HepG2 (cell line): ENCODE measurements around the gene UCK2. TPM values are rescaled to one million over a fixed set of nuclear protein-coding genes. Genes with fewer than 3 reads are reported as not detected.

Source experiments
- BRCA1 ChIP-seq: sonication (generic); formaldehyde crosslinking; IDR thresholded peaks from 2 replicates; pipeline ENCODE4 v1.4.0; 2020; ENCODE audit warnings: missing genetic modification reagents
- GABPA ChIP-seq, 2 experiments: IDR thresholded peaks; 2 replicates each; pipeline ENCODE4 v1.6.1; 2011 to 2016; ENCODE audit warnings: low read depth in 2 of 2, low read length in 1 of 2, missing biosample characterization in 1 of 2, missing genetic modification characterization in 1 of 2
- NONO ChIP-seq, 2 experiments: fragments of 450-650 bp in 1 of 2; sonication (generic) in 1 of 2; formaldehyde crosslinking in 1 of 2; IDR thresholded peaks in 1 of 2; conservative IDR thresholded peaks in 1 of 2; 2 replicates each; pipeline versions ENCODE4 v1.6.1 to v1.8.0; 2017 to 2022; ENCODE audit warnings: mild to moderate bottlenecking in 1 of 2, missing genetic modification reagents in 1 of 2, moderate library complexity in 1 of 2
- TARDBP ChIP-seq: sonication (generic); formaldehyde crosslinking; IDR thresholded peaks from 2 replicates; pipeline ENCODE4 v1.8.0; 2022; ENCODE audit warnings: mild to moderate bottlenecking, missing genetic modification reagents
- ZNF138 ChIP-seq: sonication (generic); formaldehyde crosslinking; IDR thresholded peaks from 2 replicates; pipeline ENCODE4 v1.5.0; 2020; ENCODE audit warnings: mild to moderate bottlenecking, low read depth, missing genetic modification reagents
- ZNF441 ChIP-seq: sonication (generic); formaldehyde crosslinking; IDR thresholded peaks from 2 replicates; pipeline ENCODE4 v1.7.0; 2021; ENCODE audit warnings: missing genetic modification reagents, borderline replicate concordance
- ZNF569 ChIP-seq: sonication (generic); formaldehyde crosslinking; IDR thresholded peaks from 2 replicates; pipeline ENCODE4 v1.5.0; 2020; ENCODE audit warnings: mild to moderate bottlenecking, missing genetic modification reagents, moderate library complexity, borderline replicate concordance
- polyA plus RNA-seq, 8 experiments: library from polyadenylated mRNA; depleted of rRNA in 3 of 8; stranded (reverse) in 7 of 8; unstranded in 1 of 8; fragments of >200 nt; fragmentation: Illumina TruSeq in 4 of 8; extraction: Trizol in 4 of 8; gene quantifications; 2 replicates each; pipeline versions ENCODE4 v1.2.1 to v1.2.3, GENCODE V29; 2011 to 2016; ENCODE audit warnings: low read depth in 4 of 8, missing spikeins in 1 of 8, mixed read lengths in 1 of 8; ENCODE audit not compliant: insufficient read depth in 1 of 8
- total RNA-seq, 5 experiments: library from RNA; depleted of rRNA; stranded (reverse); fragments of >200 nt; fragmentation: Illumina TruSeq; extraction: Trizol; gene quantifications; 2 replicates each; pipeline ENCODE4 v1.2.3, GENCODE V29; 2016; ENCODE audit warnings: low read depth in 1 of 5
- TF ChIP-seq, protein P1 (sequence below): sonication (generic); formaldehyde crosslinking; IDR thresholded peaks from 2 replicates; pipeline ENCODE4 v1.5.0; 2020; ENCODE audit warnings: missing genetic modification reagents
- TF ChIP-seq, protein P2 (sequence below): sonication (generic); formaldehyde crosslinking; IDR thresholded peaks from 2 replicates; pipeline ENCODE4 v1.5.0; 2020; ENCODE audit warnings: mild to moderate bottlenecking, missing genetic modification reagents
- TF ChIP-seq, protein P3 (sequence below): sonication (generic); formaldehyde crosslinking; IDR thresholded peaks from 2 replicates; pipeline ENCODE4 v1.4.0; 2020; ENCODE audit warnings: mild to moderate bottlenecking, missing genetic modification reagents
- TF ChIP-seq, protein P4 (sequence below): sonication (generic); formaldehyde crosslinking; IDR thresholded peaks from 2 replicates; pipeline ENCODE4 v1.4.0; 2020; ENCODE audit warnings: missing genetic modification reagents
- TF ChIP-seq, protein P5 (sequence below): sonication (generic); formaldehyde crosslinking; IDR thresholded peaks from 2 replicates; pipeline ENCODE4 v1.4.0; 2020; ENCODE audit warnings: missing genetic modification reagents

Gene UCK2
- total and polyA plus RNA-seq, 2 of the 13 experiments (the other 11 are each of a cell fraction or from before 2014, with no cell fraction given), result 64.3 to 78.0 TPM

DNA sequence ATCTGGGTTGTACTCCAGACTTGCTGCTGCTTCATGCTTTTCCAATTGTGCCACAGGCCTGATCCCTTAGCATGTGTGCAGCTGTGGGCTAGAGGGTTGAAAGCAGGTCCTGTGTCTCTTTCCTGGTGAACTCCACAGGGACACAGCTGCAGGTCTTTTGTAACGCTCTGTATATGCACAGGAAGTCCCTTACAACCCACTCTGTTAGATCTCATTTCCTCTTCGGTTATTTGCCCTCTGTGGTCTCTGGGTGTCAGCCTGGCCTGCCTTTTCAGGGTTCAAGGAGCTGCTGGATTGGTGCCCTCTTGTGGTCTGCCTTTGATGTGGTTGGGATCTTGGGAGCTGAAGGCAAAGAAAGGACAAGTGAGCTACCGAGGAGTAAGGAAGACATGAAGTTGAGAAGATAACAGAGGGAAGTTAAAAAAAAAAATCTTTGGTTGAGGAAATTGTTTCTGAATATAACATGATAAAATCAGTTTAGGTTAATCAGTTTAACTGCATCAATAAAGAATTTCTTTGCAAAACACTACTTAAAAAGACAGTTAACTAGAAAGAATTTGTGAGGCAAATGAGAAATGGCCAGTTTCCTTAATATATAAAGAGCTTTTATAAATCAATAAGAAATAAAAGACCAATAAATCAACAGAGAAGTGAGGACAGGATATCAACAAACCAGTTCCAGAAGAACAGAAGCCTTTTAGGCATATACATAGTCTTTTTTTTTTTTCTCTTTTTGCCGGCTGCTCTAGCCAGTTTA lies 44.1 kb downstream of the UCK2 start (continued):
- TF ChIP-seq, protein P1, sequence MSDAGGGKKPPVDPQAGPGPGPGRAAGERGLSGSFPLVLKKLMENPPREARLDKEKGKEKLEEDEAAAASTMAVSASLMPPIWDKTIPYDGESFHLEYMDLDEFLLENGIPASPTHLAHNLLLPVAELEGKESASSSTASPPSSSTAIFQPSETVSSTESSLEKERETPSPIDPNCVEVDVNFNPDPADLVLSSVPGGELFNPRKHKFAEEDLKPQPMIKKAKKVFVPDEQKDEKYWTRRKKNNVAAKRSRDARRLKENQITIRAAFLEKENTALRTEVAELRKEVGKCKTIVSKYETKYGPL (CRISPR knock-in tag), result no peak
- no peak for TF ChIP-seq GABPA (IDR thresholded peaks at IDR 0.05; ENCODE audit: low read depth, low read length)
- peak; percentile 82 for TF ChIP-seq GABPA (CRISPR knock-in tag; IDR thresholded peaks at IDR 0.05; ENCODE audit: low read depth)
- TF ChIP-seq, protein P2, sequence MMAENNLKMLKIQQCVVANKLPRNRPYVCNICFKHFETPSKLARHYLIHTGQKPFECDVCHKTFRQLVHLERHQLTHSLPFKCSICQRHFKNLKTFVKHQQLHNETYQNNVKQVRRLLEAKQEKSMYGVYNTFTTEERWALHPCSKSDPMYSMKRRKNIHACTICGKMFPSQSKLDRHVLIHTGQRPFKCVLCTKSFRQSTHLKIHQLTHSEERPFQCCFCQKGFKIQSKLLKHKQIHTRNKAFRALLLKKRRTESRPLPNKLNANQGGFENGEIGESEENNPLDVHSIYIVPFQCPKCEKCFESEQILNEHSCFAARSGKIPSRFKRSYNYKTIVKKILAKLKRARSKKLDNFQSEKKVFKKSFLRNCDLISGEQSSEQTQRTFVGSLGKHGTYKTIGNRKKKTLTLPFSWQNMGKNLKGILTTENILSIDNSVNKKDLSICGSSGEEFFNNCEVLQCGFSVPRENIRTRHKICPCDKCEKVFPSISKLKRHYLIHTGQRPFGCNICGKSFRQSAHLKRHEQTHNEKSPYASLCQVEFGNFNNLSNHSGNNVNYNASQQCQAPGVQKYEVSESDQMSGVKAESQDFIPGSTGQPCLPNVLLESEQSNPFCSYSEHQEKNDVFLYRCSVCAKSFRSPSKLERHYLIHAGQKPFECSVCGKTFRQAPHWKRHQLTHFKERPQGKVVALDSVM (CRISPR knock-in tag), result no peak
- no peak for TF ChIP-seq ZNF138 (CRISPR knock-in tag)
- no peak for TF ChIP-seq BRCA1 (CRISPR knock-in tag)
- TF ChIP-seq, protein P3, sequence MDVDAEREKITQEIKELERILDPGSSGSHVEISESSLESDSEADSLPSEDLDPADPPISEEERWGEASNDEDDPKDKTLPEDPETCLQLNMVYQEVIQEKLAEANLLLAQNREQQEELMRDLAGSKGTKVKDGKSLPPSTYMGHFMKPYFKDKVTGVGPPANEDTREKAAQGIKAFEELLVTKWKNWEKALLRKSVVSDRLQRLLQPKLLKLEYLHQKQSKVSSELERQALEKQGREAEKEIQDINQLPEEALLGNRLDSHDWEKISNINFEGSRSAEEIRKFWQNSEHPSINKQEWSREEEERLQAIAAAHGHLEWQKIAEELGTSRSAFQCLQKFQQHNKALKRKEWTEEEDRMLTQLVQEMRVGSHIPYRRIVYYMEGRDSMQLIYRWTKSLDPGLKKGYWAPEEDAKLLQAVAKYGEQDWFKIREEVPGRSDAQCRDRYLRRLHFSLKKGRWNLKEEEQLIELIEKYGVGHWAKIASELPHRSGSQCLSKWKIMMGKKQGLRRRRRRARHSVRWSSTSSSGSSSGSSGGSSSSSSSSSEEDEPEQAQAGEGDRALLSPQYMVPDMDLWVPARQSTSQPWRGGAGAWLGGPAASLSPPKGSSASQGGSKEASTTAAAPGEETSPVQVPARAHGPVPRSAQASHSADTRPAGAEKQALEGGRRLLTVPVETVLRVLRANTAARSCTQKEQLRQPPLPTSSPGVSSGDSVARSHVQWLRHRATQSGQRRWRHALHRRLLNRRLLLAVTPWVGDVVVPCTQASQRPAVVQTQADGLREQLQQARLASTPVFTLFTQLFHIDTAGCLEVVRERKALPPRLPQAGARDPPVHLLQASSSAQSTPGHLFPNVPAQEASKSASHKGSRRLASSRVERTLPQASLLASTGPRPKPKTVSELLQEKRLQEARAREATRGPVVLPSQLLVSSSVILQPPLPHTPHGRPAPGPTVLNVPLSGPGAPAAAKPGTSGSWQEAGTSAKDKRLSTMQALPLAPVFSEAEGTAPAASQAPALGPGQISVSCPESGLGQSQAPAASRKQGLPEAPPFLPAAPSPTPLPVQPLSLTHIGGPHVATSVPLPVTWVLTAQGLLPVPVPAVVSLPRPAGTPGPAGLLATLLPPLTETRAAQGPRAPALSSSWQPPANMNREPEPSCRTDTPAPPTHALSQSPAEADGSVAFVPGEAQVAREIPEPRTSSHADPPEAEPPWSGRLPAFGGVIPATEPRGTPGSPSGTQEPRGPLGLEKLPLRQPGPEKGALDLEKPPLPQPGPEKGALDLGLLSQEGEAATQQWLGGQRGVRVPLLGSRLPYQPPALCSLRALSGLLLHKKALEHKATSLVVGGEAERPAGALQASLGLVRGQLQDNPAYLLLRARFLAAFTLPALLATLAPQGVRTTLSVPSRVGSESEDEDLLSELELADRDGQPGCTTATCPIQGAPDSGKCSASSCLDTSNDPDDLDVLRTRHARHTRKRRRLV (CRISPR knock-in tag), result no peak
- no peak for TF ChIP-seq NONO (IDR thresholded peaks at IDR 0.05)
- TF ChIP-seq NONO (CRISPR knock-in tag; conservative IDR thresholded peaks at IDR 0.05), result peak; percentile 80
- TF ChIP-seq, protein P4, sequence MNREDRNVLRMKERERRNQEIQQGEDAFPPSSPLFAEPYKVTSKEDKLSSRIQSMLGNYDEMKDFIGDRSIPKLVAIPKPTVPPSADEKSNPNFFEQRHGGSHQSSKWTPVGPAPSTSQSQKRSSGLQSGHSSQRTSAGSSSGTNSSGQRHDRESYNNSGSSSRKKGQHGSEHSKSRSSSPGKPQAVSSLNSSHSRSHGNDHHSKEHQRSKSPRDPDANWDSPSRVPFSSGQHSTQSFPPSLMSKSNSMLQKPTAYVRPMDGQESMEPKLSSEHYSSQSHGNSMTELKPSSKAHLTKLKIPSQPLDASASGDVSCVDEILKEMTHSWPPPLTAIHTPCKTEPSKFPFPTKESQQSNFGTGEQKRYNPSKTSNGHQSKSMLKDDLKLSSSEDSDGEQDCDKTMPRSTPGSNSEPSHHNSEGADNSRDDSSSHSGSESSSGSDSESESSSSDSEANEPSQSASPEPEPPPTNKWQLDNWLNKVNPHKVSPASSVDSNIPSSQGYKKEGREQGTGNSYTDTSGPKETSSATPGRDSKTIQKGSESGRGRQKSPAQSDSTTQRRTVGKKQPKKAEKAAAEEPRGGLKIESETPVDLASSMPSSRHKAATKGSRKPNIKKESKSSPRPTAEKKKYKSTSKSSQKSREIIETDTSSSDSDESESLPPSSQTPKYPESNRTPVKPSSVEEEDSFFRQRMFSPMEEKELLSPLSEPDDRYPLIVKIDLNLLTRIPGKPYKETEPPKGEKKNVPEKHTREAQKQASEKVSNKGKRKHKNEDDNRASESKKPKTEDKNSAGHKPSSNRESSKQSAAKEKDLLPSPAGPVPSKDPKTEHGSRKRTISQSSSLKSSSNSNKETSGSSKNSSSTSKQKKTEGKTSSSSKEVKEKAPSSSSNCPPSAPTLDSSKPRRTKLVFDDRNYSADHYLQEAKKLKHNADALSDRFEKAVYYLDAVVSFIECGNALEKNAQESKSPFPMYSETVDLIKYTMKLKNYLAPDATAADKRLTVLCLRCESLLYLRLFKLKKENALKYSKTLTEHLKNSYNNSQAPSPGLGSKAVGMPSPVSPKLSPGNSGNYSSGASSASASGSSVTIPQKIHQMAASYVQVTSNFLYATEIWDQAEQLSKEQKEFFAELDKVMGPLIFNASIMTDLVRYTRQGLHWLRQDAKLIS (CRISPR knock-in tag), result no peak
- TF ChIP-seq TARDBP (CRISPR knock-in tag), result peak; percentile 83; the same call in 1 of the 2 replicates
- TF ChIP-seq ZNF441, result no peak
- no peak for TF ChIP-seq ZNF569 (CRISPR knock-in tag)
- TF ChIP-seq, protein P5, sequence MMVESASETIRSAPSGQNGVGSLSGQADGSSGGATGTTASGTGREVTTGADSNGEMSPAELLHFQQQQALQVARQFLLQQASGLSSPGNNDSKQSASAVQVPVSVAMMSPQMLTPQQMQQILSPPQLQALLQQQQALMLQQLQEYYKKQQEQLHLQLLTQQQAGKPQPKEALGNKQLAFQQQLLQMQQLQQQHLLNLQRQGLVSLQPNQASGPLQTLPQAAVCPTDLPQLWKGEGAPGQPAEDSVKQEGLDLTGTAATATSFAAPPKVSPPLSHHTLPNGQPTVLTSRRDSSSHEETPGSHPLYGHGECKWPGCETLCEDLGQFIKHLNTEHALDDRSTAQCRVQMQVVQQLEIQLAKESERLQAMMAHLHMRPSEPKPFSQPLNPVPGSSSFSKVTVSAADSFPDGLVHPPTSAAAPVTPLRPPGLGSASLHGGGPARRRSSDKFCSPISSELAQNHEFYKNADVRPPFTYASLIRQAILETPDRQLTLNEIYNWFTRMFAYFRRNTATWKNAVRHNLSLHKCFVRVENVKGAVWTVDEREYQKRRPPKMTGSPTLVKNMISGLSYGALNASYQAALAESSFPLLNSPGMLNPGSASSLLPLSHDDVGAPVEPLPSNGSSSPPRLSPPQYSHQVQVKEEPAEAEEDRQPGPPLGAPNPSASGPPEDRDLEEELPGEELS, result peak; percentile 47
